ENCODE measurements around the gene LONRF2. TPM values are rescaled to one million over a fixed set of nuclear protein-coding genes. Genes with fewer than 3 reads are reported as not detected.

LONRF2 gene
- total RNA-seq, 1 experiment from 2014 or later = 0.33 TPM

DNA sequence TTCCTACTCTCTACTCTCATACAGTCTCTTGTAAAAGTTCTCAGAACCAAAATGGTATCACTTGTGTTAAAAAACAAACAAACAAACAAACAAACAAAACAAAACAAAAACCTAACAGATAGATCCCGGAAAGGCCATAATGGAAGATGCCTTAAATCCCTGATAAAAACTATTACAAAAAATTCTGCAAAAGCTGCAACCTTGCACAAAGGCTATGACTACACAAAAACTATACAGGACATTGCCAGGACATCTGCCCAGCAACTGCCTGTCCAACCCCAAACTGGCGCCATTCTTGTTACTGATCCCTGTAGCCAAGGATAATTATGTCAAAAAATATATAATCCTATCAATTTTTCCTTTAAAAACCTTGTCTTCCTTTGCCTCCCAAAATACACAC is 36.3 kb upstream of the LONRF2 start:
- Mint-ChIP-seq H3K27me3 (ENCODE audit: low read depth) (peaks cover 11% of the 10 kb centered on the region; the same call in 1 of the 2 replicates), H3K27ac (no peak overlapping the region), H3K36me3 (peaks cover 42% of the 10 kb centered on the region), H3K4me3 (no peak overlapping the region), H3K9me3 (peaks cover 69% of the 10 kb centered on the region), H3K4me1 (peaks cover 11% of the 10 kb centered on the region)
- ChIA-PET CTCF (no interaction called here), POLR2A (no interaction called here)
- no peak for TF ChIP-seq E2F4 (CRISPR knock-in tag; IDR thresholded peaks at IDR 0.05; ENCODE audit: borderline replicate concordance, low read depth)
- TF ChIP-seq NFE2L1 (CRISPR knock-in tag; IDR thresholded peaks at IDR 0.05) = no peak
- no peak for TF ChIP-seq KAT7 (CRISPR knock-in tag; IDR thresholded peaks at IDR 0.05; ENCODE audit: borderline replicate concordance)
- TF ChIP-seq MLX (CRISPR knock-in tag; IDR thresholded peaks at IDR 0.05) = no peak
- TF ChIP-seq CREB1 (CRISPR knock-in tag; IDR thresholded peaks at IDR 0.05) = no peak
- TF ChIP-seq, protein P1, sequence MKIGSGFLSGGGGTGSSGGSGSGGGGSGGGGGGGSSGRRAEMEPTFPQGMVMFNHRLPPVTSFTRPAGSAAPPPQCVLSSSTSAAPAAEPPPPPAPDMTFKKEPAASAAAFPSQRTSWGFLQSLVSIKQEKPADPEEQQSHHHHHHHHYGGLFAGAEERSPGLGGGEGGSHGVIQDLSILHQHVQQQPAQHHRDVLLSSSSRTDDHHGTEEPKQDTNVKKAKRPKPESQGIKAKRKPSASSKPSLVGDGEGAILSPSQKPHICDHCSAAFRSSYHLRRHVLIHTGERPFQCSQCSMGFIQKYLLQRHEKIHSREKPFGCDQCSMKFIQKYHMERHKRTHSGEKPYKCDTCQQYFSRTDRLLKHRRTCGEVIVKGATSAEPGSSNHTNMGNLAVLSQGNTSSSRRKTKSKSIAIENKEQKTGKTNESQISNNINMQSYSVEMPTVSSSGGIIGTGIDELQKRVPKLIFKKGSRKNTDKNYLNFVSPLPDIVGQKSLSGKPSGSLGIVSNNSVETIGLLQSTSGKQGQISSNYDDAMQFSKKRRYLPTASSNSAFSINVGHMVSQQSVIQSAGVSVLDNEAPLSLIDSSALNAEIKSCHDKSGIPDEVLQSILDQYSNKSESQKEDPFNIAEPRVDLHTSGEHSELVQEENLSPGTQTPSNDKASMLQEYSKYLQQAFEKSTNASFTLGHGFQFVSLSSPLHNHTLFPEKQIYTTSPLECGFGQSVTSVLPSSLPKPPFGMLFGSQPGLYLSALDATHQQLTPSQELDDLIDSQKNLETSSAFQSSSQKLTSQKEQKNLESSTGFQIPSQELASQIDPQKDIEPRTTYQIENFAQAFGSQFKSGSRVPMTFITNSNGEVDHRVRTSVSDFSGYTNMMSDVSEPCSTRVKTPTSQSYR (CRISPR knock-in tag; IDR thresholded peaks at IDR 0.05) = no peak
- no peak for TF ChIP-seq MYBL2 (CRISPR knock-in tag; IDR thresholded peaks at IDR 0.05)
- TF ChIP-seq ESRRA (CRISPR knock-in tag; IDR thresholded peaks at IDR 0.05; ENCODE audit: borderline replicate concordance) = no peak
- TF ChIP-seq, protein P2, sequence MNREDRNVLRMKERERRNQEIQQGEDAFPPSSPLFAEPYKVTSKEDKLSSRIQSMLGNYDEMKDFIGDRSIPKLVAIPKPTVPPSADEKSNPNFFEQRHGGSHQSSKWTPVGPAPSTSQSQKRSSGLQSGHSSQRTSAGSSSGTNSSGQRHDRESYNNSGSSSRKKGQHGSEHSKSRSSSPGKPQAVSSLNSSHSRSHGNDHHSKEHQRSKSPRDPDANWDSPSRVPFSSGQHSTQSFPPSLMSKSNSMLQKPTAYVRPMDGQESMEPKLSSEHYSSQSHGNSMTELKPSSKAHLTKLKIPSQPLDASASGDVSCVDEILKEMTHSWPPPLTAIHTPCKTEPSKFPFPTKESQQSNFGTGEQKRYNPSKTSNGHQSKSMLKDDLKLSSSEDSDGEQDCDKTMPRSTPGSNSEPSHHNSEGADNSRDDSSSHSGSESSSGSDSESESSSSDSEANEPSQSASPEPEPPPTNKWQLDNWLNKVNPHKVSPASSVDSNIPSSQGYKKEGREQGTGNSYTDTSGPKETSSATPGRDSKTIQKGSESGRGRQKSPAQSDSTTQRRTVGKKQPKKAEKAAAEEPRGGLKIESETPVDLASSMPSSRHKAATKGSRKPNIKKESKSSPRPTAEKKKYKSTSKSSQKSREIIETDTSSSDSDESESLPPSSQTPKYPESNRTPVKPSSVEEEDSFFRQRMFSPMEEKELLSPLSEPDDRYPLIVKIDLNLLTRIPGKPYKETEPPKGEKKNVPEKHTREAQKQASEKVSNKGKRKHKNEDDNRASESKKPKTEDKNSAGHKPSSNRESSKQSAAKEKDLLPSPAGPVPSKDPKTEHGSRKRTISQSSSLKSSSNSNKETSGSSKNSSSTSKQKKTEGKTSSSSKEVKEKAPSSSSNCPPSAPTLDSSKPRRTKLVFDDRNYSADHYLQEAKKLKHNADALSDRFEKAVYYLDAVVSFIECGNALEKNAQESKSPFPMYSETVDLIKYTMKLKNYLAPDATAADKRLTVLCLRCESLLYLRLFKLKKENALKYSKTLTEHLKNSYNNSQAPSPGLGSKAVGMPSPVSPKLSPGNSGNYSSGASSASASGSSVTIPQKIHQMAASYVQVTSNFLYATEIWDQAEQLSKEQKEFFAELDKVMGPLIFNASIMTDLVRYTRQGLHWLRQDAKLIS (CRISPR knock-in tag; IDR thresholded peaks at IDR 0.05; ENCODE audit: borderline replicate concordance) = no peak
- TF ChIP-seq ATF6 (CRISPR knock-in tag; IDR thresholded peaks at IDR 0.05) = no peak
- TF ChIP-seq GRHL2 (CRISPR knock-in tag; IDR thresholded peaks at IDR 0.05; ENCODE audit: insufficient replicate concordance, severe bottlenecking) = no peak
- TF ChIP-seq RORB (CRISPR knock-in tag; IDR thresholded peaks at IDR 0.05) = no peak
- TF ChIP-seq, protein P3, sequence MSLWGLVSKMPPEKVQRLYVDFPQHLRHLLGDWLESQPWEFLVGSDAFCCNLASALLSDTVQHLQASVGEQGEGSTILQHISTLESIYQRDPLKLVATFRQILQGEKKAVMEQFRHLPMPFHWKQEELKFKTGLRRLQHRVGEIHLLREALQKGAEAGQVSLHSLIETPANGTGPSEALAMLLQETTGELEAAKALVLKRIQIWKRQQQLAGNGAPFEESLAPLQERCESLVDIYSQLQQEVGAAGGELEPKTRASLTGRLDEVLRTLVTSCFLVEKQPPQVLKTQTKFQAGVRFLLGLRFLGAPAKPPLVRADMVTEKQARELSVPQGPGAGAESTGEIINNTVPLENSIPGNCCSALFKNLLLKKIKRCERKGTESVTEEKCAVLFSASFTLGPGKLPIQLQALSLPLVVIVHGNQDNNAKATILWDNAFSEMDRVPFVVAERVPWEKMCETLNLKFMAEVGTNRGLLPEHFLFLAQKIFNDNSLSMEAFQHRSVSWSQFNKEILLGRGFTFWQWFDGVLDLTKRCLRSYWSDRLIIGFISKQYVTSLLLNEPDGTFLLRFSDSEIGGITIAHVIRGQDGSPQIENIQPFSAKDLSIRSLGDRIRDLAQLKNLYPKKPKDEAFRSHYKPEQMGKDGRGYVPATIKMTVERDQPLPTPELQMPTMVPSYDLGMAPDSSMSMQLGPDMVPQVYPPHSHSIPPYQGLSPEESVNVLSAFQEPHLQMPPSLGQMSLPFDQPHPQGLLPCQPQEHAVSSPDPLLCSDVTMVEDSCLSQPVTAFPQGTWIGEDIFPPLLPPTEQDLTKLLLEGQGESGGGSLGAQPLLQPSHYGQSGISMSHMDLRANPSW (CRISPR knock-in tag; conservative IDR thresholded peaks at IDR 0.05; ENCODE audit: low read depth) = no peak
- TF ChIP-seq EMX1 (CRISPR knock-in tag; IDR thresholded peaks at IDR 0.05) = no peak
- no peak for TF ChIP-seq TEAD1 (CRISPR knock-in tag; IDR thresholded peaks at IDR 0.05)
- TF ChIP-seq E2F5 (CRISPR knock-in tag; IDR thresholded peaks at IDR 0.05) = no peak
- no peak for TF ChIP-seq ATF1 (CRISPR knock-in tag; IDR thresholded peaks at IDR 0.05)
- ATAC-seq (no peak), DNase-seq (ENCODE audit: low spot score) (no peak)

Measured in WTC11 (cell line).